Ovary (tissue), 9 donors: ENCODE measurements around the gene CLOCK. TPM values are rescaled to one million over a fixed set of nuclear protein-coding genes. Genes with fewer than 3 reads are reported as not detected.

ENCODE experiments used
- DNase-seq, 5 donors: peaks; one replicate each; pipeline ENCODE4 v3.0.0-alpha.2; 2019 to 2020
- H3K27ac ChIP-seq, 2 donors: fragments of 200-600 bp; one replicate each; pipeline versions ENCODE4 v1.5.1 to v1.8.0; 2019 to 2022
- H3K27me3 ChIP-seq: fragments of 200-600 bp; one replicate; pipeline ENCODE4 v1.8.0; 2022
- H3K36me3 ChIP-seq: fragments of 200-600 bp; sonication (generic); one replicate; pipeline ENCODE4 v1.5.1; 2019
- H3K4me1 ChIP-seq: one replicate; pipeline ENCODE4 v1.8.1; 2013; ENCODE audit warnings: mild to moderate bottlenecking, moderate library complexity; ENCODE audit not compliant: insufficient read depth
- H3K4me3 ChIP-seq: fragments of 200-600 bp; sonication (generic); one replicate; pipeline ENCODE4 v1.5.1; 2017
- H3K9me3 ChIP-seq, 2 donors: fragments of 200-600 bp in 1 of 2; sonication (generic) in 1 of 2; one replicate each; pipeline versions ENCODE4 v1.5.1 to v1.8.1; 2013 to 2019; ENCODE audit warnings: mild to moderate bottlenecking in 1 of 2, moderate library complexity in 1 of 2
- EP300 ChIP-seq: sonication (generic); formaldehyde crosslinking; IDR thresholded peaks from one replicate; pipeline ENCODE4 v1.6.1; 2017; ENCODE audit warnings: antibody characterized with exemption
- POLR2A ChIP-seq: fragments of 450-650 bp; IDR thresholded peaks from one replicate; pipeline ENCODE4 v1.6.1; 2017; ENCODE audit warnings: antibody characterized with exemption, mild to moderate bottlenecking, moderate library complexity
- WGBS, 3 donors: extraction: QIAGEN DNeasy Blood & Tissue Kit in 1 of 3; methylation state at CpG; one replicate each; pipeline versions ENCODE4 v1.1.5 to v1.1.7; 2013 to 2017; 5-methylcytosine and 5-hydroxymethylcytosine counted together
- intact Hi-C, 4 donors: fragments of 100-400 bp; cut with DNase I; formaldehyde crosslinking; loops; one replicate each; pipeline versions ENCODE4 v1.11.0 to v1.15.1; 2022 to 2023
- polyA plus RNA-seq, 2 donors: library from polyadenylated mRNA; stranded (reverse); fragments of 200-250 nt in 1 of 2; fragments of 350-450 nt in 1 of 2; fragmentation: Illumina TruSeq in 1 of 2; extraction: RNeasy Lipid Tissue Mini Kit (QIAGEN cat#74804) in 1 of 2; gene quantifications; one replicate each; pipeline ENCODE4 v1.2.3, GENCODE V29; 2013 to 2014
- total RNA-seq, 7 donors: library from RNA; depleted of rRNA in 2 of 7; stranded (reverse); fragments of >200 nt in 2 of 7; fragmentation: NEBNext Ultra II Directional in 3 of 7; extraction: Animal tissue kit (Norgen Biotek cat#: 25700) in 3 of 7; gene quantifications; one replicate each; pipeline versions ENCODE4 v1.1.0 to v1.2.4, GENCODE V29; 2016 to 2023
- TF ChIP-seq, protein P1 (sequence below), 3 donors: fragments of 450-650 bp in 2 of 3; fragments of 200-600 bp in 1 of 3; IDR thresholded peaks; one replicate each; pipeline versions ENCODE4 v1.5.1 to v1.8.0; 2016 to 2022; ENCODE audit warnings: antibody characterized with exemption in 3 of 3, mild to moderate bottlenecking in 1 of 3
- donor health status: DM: no; HTN: no; CAD: no; lungs with moderate emphysema.
- donor health status: DM: no; HTN: no; CAD: no.
- donor health status: Bipolar disorder and iron deficiency.
- donor health status: DM: yes; HTN: yes; CAD: no.
- donor health status: DM: no; HTN: no; CAD: no.
- donor health status: DM: yes; HTN: yes; CAD: no.

Gene CLOCK
- total and polyA plus RNA-seq, 9 donors = 5.4 to 36.4 (median 27.5) TPM

DNA sequence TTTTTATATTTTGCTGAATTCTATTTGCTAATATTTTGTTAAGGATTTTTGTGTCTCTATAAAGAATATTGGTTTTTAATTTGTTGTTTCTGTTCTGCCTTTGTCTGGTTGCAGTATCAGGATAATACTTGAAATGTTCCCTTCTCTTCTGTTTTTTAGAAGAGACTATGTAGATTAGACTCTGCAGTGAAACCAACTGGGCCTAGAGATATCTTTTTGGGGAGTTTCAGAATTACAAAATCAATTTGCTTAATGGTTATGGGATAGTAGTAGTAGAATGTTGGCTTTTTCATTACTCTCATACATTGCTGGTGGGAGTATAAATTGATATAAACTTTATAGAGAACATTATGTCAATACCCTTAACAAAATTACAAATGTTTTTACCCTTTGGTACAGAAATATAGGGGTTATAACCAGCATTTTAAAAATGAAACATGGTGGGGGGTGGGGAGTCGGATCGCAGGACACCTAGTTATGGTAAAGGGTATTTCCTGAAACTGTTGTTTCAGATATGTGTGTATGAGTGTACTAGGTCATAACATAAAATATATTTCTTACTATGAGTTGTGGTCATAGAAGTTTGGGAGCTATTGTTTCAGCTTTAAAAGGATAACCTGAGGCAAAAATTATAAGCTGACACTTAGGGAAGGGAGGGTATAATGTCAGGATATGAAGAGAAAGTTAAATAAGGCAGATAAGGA lies 29.0 kb downstream of the CLOCK start:
- Histone ChIP-seq H3K9me3 (no peaks in the 10 kb centered on the region), H3K4me3 (no peak overlapping the region), H3K27me3 (no peaks in the 10 kb centered on the region), H3K36me3 (no peaks in the 10 kb centered on the region), H3K27ac (no peak overlapping the region), H3K4me1 (no peaks in the 10 kb centered on the region)
- intact Hi-C loops = no loop called here
- TF ChIP-seq POLR2A = no peak
- 96 to 99% (median 98%) methylated on average over 2 of the region's 2 CpGs for WGBS, 3 donors
- no peak for DNase-seq

DNA sequence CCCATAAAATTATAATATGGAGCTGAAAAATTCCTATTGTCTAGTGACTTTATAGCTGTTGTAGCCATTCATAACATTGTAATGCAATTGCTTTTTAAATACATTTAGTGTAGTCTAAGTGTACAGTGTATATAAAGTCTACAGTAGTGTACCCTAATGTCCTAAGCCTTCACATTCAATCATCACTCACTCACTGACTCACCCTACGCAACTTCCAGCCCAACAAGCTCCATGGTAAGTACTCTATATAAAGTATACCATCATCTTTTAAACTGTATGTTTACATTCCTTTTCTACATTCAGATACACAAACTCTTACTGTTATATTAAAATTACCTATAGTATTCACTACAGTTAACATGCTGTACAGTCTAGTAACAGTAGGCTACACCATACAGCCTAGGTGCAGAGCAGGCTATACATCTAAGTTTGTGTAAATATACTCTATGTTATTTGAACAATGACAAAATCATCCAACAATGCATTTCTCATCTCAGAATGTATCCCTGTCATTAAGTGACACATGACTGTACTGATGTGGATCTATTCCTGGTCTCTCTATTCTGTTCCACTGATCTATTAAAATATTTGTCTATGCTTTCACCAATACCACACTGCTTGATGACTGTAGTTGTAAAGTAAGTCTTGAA lies 33.7 kb downstream of the CLOCK start:
- H3K9me3 ChIP-seq = no peaks in the 10 kb centered on the region
- 96 to 100% (median 98%) methylated on average over 1 of the region's 1 CpG for WGBS, 3 donors
- TF ChIP-seq POLR2A (no peak), EP300 (no peak)
- TF ChIP-seq, protein P1, sequence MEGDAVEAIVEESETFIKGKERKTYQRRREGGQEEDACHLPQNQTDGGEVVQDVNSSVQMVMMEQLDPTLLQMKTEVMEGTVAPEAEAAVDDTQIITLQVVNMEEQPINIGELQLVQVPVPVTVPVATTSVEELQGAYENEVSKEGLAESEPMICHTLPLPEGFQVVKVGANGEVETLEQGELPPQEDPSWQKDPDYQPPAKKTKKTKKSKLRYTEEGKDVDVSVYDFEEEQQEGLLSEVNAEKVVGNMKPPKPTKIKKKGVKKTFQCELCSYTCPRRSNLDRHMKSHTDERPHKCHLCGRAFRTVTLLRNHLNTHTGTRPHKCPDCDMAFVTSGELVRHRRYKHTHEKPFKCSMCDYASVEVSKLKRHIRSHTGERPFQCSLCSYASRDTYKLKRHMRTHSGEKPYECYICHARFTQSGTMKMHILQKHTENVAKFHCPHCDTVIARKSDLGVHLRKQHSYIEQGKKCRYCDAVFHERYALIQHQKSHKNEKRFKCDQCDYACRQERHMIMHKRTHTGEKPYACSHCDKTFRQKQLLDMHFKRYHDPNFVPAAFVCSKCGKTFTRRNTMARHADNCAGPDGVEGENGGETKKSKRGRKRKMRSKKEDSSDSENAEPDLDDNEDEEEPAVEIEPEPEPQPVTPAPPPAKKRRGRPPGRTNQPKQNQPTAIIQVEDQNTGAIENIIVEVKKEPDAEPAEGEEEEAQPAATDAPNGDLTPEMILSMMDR (IDR thresholded peaks at IDR 0.05) = no peak
- no peaks in the 10 kb centered on the region for H3K4me1 ChIP-seq
- intact Hi-C loops = no loop called here
- no peaks in the 10 kb centered on the region for H3K27me3 ChIP-seq
- H3K36me3 ChIP-seq = no peaks in the 10 kb centered on the region
- no peak for DNase-seq
- no peak overlapping the region for H3K27ac ChIP-seq
- no peak overlapping the region for H3K4me3 ChIP-seq

DNA sequence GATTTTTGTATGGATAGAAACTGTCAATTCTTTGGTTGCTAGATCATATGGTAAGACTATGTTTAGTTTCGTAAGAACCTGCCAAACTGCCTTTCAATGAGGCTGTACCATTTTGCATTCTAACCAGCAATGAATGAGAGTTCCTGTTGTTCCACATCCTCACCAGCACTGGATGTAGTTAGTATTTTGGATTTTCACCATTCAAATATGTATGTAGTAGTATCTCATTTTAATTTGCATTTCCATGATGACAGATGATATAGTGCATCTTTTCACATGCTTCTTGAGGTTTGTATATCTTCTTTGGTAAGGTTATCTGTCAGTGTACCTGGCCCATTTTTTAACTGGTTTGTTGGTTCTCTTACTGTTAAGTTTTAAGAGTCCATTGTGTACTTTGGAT lies 34.6 kb downstream of the CLOCK start:
- no peaks in the 10 kb centered on the region for H3K27me3 ChIP-seq
- H3K27ac ChIP-seq = no peak overlapping the region
- H3K4me3 ChIP-seq = no peak overlapping the region
- H3K4me1 ChIP-seq = no peaks in the 10 kb centered on the region
- no peak for TF ChIP-seq POLR2A
- TF ChIP-seq, protein P1 (IDR thresholded peaks at IDR 0.05) = no peak
- intact Hi-C loops = no loop called here
- DNase-seq = no peak
- H3K9me3 ChIP-seq = no peaks in the 10 kb centered on the region
- H3K36me3 ChIP-seq = no peaks in the 10 kb centered on the region
- 87 to 99% (median 98%) methylated on average over 1 of the region's 1 CpG for WGBS, 3 donors

DNA sequence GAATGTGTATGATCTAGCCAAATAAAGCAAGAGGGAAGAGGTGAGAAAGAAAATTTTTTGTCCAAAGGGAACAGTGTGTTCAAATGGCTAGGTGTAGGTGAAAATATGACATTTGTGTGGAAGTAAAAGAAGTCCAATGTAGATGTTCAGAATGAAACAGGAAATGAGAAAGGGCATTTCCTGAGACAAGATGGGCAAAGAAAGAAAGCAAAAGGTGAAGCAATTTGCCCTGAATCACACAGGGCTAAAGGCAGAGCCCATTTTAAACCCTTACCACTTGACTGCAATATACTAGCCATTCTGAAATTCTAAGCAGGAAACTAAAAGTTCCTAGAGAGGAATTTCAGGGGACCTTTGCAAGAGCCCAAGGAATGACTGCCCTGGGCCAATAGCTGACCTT lies 36.0 kb downstream of the CLOCK start:
- Histone ChIP-seq H3K4me3 (no peak overlapping the region), H3K27ac (no peak overlapping the region), H3K36me3 (no peaks in the 10 kb centered on the region), H3K27me3 (no peaks in the 10 kb centered on the region), H3K9me3 (no peaks in the 10 kb centered on the region), H3K4me1 (no peaks in the 10 kb centered on the region)
- TF ChIP-seq POLR2A (no peak), EP300 (no peak)
- TF ChIP-seq, protein P1 (IDR thresholded peaks at IDR 0.05) = no peak
- DNase-seq = no peak
- intact Hi-C loops = no loop called here

DNA sequence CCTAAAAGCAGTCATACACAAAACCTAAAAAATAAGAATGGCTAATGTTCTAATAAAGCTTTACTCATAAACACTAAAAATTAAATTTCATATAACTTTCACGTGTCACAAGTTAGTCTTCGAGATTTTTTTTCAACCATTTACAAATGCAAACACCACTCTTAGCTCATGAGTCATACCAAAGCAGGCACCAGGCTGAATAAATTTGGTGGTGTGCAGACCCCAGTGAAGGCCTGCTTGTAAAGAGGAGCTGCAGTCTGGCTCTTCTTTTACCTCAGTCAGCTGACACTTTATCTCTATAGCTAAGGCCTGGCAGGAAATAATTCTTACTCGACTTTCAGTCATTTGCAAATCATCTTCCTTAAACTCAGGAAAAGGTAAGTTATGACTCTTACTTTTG lies 37.4 kb downstream of the CLOCK start:
- no peaks in the 10 kb centered on the region for H3K27me3 ChIP-seq
- no peak for TF ChIP-seq POLR2A
- TF ChIP-seq EP300 = no peak
- TF ChIP-seq, protein P1 (IDR thresholded peaks at IDR 0.05) = no peak
- WGBS, 3 donors = 50 to 91% (median 84%) methylated on average over 3 of the region's 3 CpGs
- H3K4me3 ChIP-seq = no peak overlapping the region
- intact Hi-C loops = no loop called here
- no peaks in the 10 kb centered on the region for H3K4me1 ChIP-seq
- H3K27ac ChIP-seq = no peak overlapping the region
- H3K9me3 ChIP-seq = no peaks in the 10 kb centered on the region
- H3K36me3 ChIP-seq = no peaks in the 10 kb centered on the region
- DNase-seq = no peak
